Effector memory CD4-positive, alpha-beta T cell (primary cell): ENCODE data around the gene RTP4.

Source experiments
- DNase-seq, 3 donors: peaks; one replicate each; pipeline ENCODE4 v3.0.0-alpha.2; 2020
- H3K27ac ChIP-seq: 2 replicates; pipeline ENCODE4 v1.7.0; 2013; ENCODE audit warnings: mild to moderate bottlenecking, low read length, moderate library complexity; ENCODE audit not compliant: insufficient read depth, poor library complexity, severe bottlenecking
- H3K27me3 ChIP-seq: replicated peaks from 2 replicates; pipeline ENCODE4 v1.7.0; 2013; ENCODE audit warnings: mild to moderate bottlenecking, low read length; ENCODE audit not compliant: insufficient read depth, control insufficient read depth, poor library complexity, severe bottlenecking
- H3K36me3 ChIP-seq: 2 replicates; pipeline ENCODE4 v1.7.0; 2013; ENCODE audit warnings: mild to moderate bottlenecking, low read length, moderate library complexity; ENCODE audit not compliant: control insufficient read depth, insufficient read depth
- H3K4me1 ChIP-seq: 2 replicates; pipeline ENCODE4 v1.7.0; 2013; ENCODE audit warnings: low read length, mild to moderate bottlenecking; ENCODE audit not compliant: control insufficient read depth, insufficient read depth, poor library complexity, severe bottlenecking
- H3K4me3 ChIP-seq: 2 replicates; pipeline ENCODE4 v1.7.0; 2013; ENCODE audit warnings: low read length, low read depth, mild to moderate bottlenecking; ENCODE audit not compliant: insufficient read depth, poor library complexity, severe bottlenecking
- H3K9me3 ChIP-seq: 2 replicates; pipeline ENCODE4 v1.7.0; 2013; ENCODE audit warnings: mild to moderate bottlenecking, low read length, moderate library complexity; ENCODE audit not compliant: control insufficient read depth

The RTP4 gene

GRCh38 chr3:187367561-187368103 lies 553 bp upstream of the RTP4 start:
- no peak for DNase-seq
- no peaks in the 10 kb centered on the region for H3K27me3 ChIP-seq
- H3K9me3 ChIP-seq: no peaks in the 10 kb centered on the region
- peak overlapping the region; percentile 70 for H3K27ac ChIP-seq
- H3K4me1 ChIP-seq: peaks cover 12% of the 10 kb centered on the region
- H3K4me3 ChIP-seq: peak overlapping the region; percentile 66
- H3K36me3 ChIP-seq: peaks cover 19% of the 10 kb centered on the region

GRCh38 chr3:187369089-187369447 lies 883 bp downstream of the RTP4 start:
- Histone ChIP-seq H3K27me3 (no peaks in the 10 kb centered on the region), H3K27ac (peak overlapping the region; percentile 70), H3K36me3 (peaks cover 19% of the 10 kb centered on the region), H3K4me1 (peaks cover 12% of the 10 kb centered on the region), H3K4me3 (peak overlapping the region; percentile 66), H3K9me3 (no peaks in the 10 kb centered on the region)
- DNase-seq: no peak

GRCh38 chr3:187370051-187370450 lies 1.9 kb downstream of the RTP4 start:
- no peaks in the 10 kb centered on the region for H3K9me3 ChIP-seq
- H3K4me1 ChIP-seq: peaks cover 12% of the 10 kb centered on the region
- H3K4me3 ChIP-seq: peak overlapping the region; percentile 14
- H3K36me3 ChIP-seq: peaks cover 19% of the 10 kb centered on the region
- no peaks in the 10 kb centered on the region for H3K27me3 ChIP-seq
- no peak for DNase-seq
- no peak overlapping the region for H3K27ac ChIP-seq

GRCh38 chr3:187375581-187375980 lies 7.4 kb downstream of the RTP4 start:
- H3K27ac ChIP-seq: no peak overlapping the region
- no peaks in the 10 kb centered on the region for H3K27me3 ChIP-seq
- no peaks in the 10 kb centered on the region for H3K4me1 ChIP-seq
- no peak for DNase-seq
- H3K36me3 ChIP-seq: peaks cover 18% of the 10 kb centered on the region
- H3K4me3 ChIP-seq: no peak overlapping the region
- no peaks in the 10 kb centered on the region for H3K9me3 ChIP-seq

GRCh38 chr3:187377842-187378241 lies 9.7 kb downstream of the RTP4 start:
- no peaks in the 10 kb centered on the region for H3K27me3 ChIP-seq
- no peaks in the 10 kb centered on the region for H3K4me1 ChIP-seq
- H3K36me3 ChIP-seq: no peaks in the 10 kb centered on the region

GRCh38 chr3:187382609-187383151 lies 14.5 kb downstream of the RTP4 start:
- H3K27me3 ChIP-seq: no peaks in the 10 kb centered on the region
- no peak overlapping the region for H3K4me3 ChIP-seq
- H3K4me1 ChIP-seq: no peaks in the 10 kb centered on the region
- no peaks in the 10 kb centered on the region for H3K9me3 ChIP-seq
- H3K27ac ChIP-seq: no peak overlapping the region
- no peaks in the 10 kb centered on the region for H3K36me3 ChIP-seq
- no peak for DNase-seq

More at GRCh38 chr3:187377842-187378241, 9.7 kb downstream of the RTP4 start:
- no peaks in the 10 kb centered on the region for H3K9me3 ChIP-seq
- no peak overlapping the region for H3K27ac ChIP-seq
- no peak overlapping the region for H3K4me3 ChIP-seq
- DNase-seq: no peak

- no peak overlapping the region for H3K27ac ChIP-seq
- H3K27me3 ChIP-seq: no peaks in the 10 kb centered on the region
- no peaks in the 10 kb centered on the region for H3K36me3 ChIP-seq
- no peaks in the 10 kb centered on the region for H3K9me3 ChIP-seq
- no peak overlapping the region for H3K4me3 ChIP-seq
- no peaks in the 10 kb centered on the region for H3K4me1 ChIP-seq
- DNase-seq: no peak
Measured at GRCh38 chr3:187383246-187383645, 15.1 kb downstream of the RTP4 start.

- no peak overlapping the region for H3K4me3 ChIP-seq
- no peak for DNase-seq
- H3K27me3 ChIP-seq: no peaks in the 10 kb centered on the region
- H3K4me1 ChIP-seq: no peaks in the 10 kb centered on the region
- no peaks in the 10 kb centered on the region for H3K9me3 ChIP-seq
- no peaks in the 10 kb centered on the region for H3K36me3 ChIP-seq
- H3K27ac ChIP-seq: no peak overlapping the region
Measured at GRCh38 chr3:187385296-187385695, 17.1 kb downstream of the RTP4 start.

- no peaks in the 10 kb centered on the region for H3K36me3 ChIP-seq
- H3K4me1 ChIP-seq: no peaks in the 10 kb centered on the region
- H3K4me3 ChIP-seq: no peak overlapping the region
- H3K9me3 ChIP-seq: no peaks in the 10 kb centered on the region
- no peak for DNase-seq
- H3K27me3 ChIP-seq: no peaks in the 10 kb centered on the region
- H3K27ac ChIP-seq: no peak overlapping the region
Measured at GRCh38 chr3:187396661-187397060, 28.5 kb downstream of the RTP4 start.

- no peak for DNase-seq
- no peaks in the 10 kb centered on the region for H3K9me3 ChIP-seq
- no peaks in the 10 kb centered on the region for H3K4me1 ChIP-seq
- no peak overlapping the region for H3K27ac ChIP-seq
- no peaks in the 10 kb centered on the region for H3K27me3 ChIP-seq
- H3K36me3 ChIP-seq: no peaks in the 10 kb centered on the region
- no peak overlapping the region for H3K4me3 ChIP-seq
Measured at GRCh38 chr3:187398955-187399354, 30.8 kb downstream of the RTP4 start.
